ENCODE results near the gene ARHGEF28.

ARHGEF28 gene

DNA sequence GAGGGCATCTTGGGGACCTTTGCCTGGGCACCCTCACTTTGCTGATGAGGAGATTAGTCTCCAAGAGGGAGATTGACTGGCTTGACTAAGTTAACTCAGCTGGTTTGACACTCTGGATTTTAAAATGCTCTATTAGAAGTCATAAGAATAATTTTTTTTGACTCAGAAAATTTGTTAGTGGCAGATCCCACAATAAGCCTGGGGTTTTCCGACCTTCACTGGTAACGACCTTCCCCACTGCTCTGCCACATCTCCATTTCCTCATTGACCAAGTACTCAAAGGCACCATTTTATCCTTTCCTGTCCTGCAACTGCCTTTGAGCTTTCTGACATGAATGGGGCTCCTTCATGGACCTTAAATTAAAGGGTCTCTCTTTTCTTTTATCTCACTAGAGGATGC is 67.0 kb downstream of the ARHGEF28 start:
- Histone ChIP-seq H3K36me3 (ENCODE audit: control insufficient read depth, low read length) (no peaks in the 10 kb centered on the region), H3K4me2 (ENCODE audit: low read length) (no peak overlapping the region), H3K9me3 (ENCODE audit: control insufficient read depth, insufficient read depth, low read length) (no peaks in the 10 kb centered on the region), H3K79me2 (ENCODE audit: control insufficient read depth, low read length) (no peaks in the 10 kb centered on the region), H3K27ac (ENCODE audit: low read depth, low read length) (no peak overlapping the region), H3K4me3 (ENCODE audit: low read length) (no peak overlapping the region), H3K4me1 (ENCODE audit: control insufficient read depth, low read length) (no peaks in the 10 kb centered on the region), H4K20me1 (ENCODE audit: control insufficient read depth, insufficient read depth, low read depth, low read length) (no peaks in the 10 kb centered on the region), H3F3A (ENCODE audit: control insufficient read depth, insufficient read depth) (no peaks in the 10 kb centered on the region), H3K9me2 (replicated peaks; ENCODE audit: control insufficient read depth, low read length) (no peaks in the 10 kb centered on the region), H3K27me3 (ENCODE audit: control insufficient read depth, low read length) (no peaks in the 10 kb centered on the region; the same call in 1 of the 2 replicates)
- TF ChIP-seq EZH2phosphoT487 (IDR thresholded peaks at IDR 0.05; ENCODE audit: borderline replicate concordance, low read length), result no peak
- TF ChIP-seq, protein P1, sequence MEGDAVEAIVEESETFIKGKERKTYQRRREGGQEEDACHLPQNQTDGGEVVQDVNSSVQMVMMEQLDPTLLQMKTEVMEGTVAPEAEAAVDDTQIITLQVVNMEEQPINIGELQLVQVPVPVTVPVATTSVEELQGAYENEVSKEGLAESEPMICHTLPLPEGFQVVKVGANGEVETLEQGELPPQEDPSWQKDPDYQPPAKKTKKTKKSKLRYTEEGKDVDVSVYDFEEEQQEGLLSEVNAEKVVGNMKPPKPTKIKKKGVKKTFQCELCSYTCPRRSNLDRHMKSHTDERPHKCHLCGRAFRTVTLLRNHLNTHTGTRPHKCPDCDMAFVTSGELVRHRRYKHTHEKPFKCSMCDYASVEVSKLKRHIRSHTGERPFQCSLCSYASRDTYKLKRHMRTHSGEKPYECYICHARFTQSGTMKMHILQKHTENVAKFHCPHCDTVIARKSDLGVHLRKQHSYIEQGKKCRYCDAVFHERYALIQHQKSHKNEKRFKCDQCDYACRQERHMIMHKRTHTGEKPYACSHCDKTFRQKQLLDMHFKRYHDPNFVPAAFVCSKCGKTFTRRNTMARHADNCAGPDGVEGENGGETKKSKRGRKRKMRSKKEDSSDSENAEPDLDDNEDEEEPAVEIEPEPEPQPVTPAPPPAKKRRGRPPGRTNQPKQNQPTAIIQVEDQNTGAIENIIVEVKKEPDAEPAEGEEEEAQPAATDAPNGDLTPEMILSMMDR (IDR thresholded peaks at IDR 0.05; ENCODE audit: low read depth, low read length, poor library complexity, severe bottlenecking), result no peak

DNA sequence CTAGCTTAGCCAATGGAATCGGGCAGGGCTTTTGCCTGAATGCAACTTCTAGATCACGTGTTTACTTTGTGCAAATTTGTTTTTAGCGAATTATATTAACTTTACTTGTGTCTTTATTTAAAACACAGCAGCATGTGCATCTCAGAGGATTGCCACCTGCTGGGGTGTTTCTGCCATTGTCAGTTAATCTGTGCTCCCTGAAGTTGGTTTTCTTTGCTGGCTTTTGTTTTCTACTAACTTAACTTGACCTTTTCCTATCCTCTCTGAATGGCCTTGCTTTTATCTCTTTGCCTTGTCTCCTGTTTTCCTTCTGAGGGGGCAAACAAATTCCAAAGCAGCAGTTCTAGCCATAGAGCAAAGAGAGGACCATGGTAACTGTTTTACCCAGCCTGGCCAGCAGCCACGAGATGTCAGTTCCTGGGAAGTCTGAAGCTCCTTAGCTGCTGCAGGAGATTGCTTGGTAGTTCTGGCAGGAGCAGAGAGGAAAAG is 67.6 kb downstream of the ARHGEF28 start:
- Histone ChIP-seq H4K20me1 (ENCODE audit: control insufficient read depth, insufficient read depth, low read depth, low read length) (no peaks in the 10 kb centered on the region), H3K4me1 (ENCODE audit: control insufficient read depth, low read length) (no peaks in the 10 kb centered on the region), H3K27me3 (ENCODE audit: control insufficient read depth, low read length) (no peaks in the 10 kb centered on the region; the same call in 1 of the 2 replicates), H3K4me3 (ENCODE audit: low read length) (no peak overlapping the region), H3K36me3 (ENCODE audit: control insufficient read depth, low read length) (no peaks in the 10 kb centered on the region), H3K9me2 (replicated peaks; ENCODE audit: control insufficient read depth, low read length) (no peaks in the 10 kb centered on the region), H3K27ac (ENCODE audit: low read depth, low read length) (no peak overlapping the region), H3F3A (ENCODE audit: control insufficient read depth, insufficient read depth) (no peaks in the 10 kb centered on the region), H3K9me3 (ENCODE audit: control insufficient read depth, insufficient read depth, low read length) (no peaks in the 10 kb centered on the region), H3K4me2 (ENCODE audit: low read length) (no peak overlapping the region), H3K79me2 (ENCODE audit: control insufficient read depth, low read length) (no peaks in the 10 kb centered on the region)
- TF ChIP-seq, protein P1 (IDR thresholded peaks at IDR 0.05; ENCODE audit: low read depth, low read length, poor library complexity, severe bottlenecking), result peak; percentile 31
- TF ChIP-seq EZH2phosphoT487 (IDR thresholded peaks at IDR 0.05; ENCODE audit: borderline replicate concordance, low read length), result no peak

DNA sequence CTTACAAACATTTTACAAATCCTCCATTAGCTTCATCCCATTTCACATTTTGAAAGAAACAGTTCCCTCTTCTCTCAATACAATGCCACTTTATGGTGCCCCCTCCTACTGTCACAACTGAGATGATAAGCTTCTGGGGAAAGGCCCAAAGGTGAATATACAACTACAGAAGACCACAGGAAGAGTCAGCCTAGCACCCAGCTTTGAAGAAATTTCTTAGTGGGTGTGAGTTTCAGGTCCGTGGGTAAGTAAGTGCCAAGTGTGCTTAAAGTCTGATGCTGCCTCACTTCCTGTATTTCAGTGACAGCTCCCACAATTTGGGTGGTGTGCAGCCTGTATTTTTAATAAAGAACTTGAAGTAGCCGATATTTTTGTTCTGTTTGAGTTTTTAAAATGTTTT is 68.1 kb downstream of the ARHGEF28 start:
- Histone ChIP-seq H3K4me2 (ENCODE audit: low read length) (no peak overlapping the region), H3K27ac (ENCODE audit: low read depth, low read length) (no peak overlapping the region), H3K4me3 (ENCODE audit: low read length) (no peak overlapping the region)

More for the DNA sequence above, 68.1 kb downstream of the ARHGEF28 start:
- no peaks in the 10 kb centered on the region for H3K79me2 ChIP-seq (ENCODE audit: control insufficient read depth, low read length)
- H3F3A ChIP-seq (ENCODE audit: control insufficient read depth, insufficient read depth), result no peaks in the 10 kb centered on the region
- no peaks in the 10 kb centered on the region for H3K9me2 ChIP-seq (replicated peaks; ENCODE audit: control insufficient read depth, low read length)
- no peaks in the 10 kb centered on the region for H4K20me1 ChIP-seq (ENCODE audit: control insufficient read depth, insufficient read depth, low read depth, low read length)
- no peaks in the 10 kb centered on the region for H3K36me3 ChIP-seq (ENCODE audit: control insufficient read depth, low read length)
- no peak for TF ChIP-seq EZH2phosphoT487 (IDR thresholded peaks at IDR 0.05; ENCODE audit: borderline replicate concordance, low read length)
- TF ChIP-seq, protein P1 (IDR thresholded peaks at IDR 0.05; ENCODE audit: low read depth, low read length, poor library complexity, severe bottlenecking), result no peak
- H3K9me3 ChIP-seq (ENCODE audit: control insufficient read depth, insufficient read depth, low read length), result no peaks in the 10 kb centered on the region
- no peaks in the 10 kb centered on the region for H3K4me1 ChIP-seq (ENCODE audit: control insufficient read depth, low read length)
- no peaks in the 10 kb centered on the region; the same call in 1 of the 2 replicates for H3K27me3 ChIP-seq (ENCODE audit: control insufficient read depth, low read length)

Data from DOHH2 (cell line).